T follicular helper cell (primary cell): ENCODE data around the gene TDRD7.
"Not testable (repeated sequence)": the region's sequence is repeated elsewhere in the genome, so short reads cannot be mapped to it uniquely, and the experiment has no call there.

Experiments used
- DNase-seq: peaks from one replicate; pipeline ENCODE4 v3.0.0-alpha.2; 2020; ENCODE audit warnings: low read depth

Gene TDRD7

GRCh38 chr9:97475059-97475458, 63.2 kb downstream of the TDRD7 start:
- no peak for DNase-seq

GRCh38 chr9:97478301-97478981, 66.5 kb downstream of the TDRD7 start:
- DNase-seq = no peak

- DNase-seq = no peak
Observed at GRCh38 chr9:97479496-97480159, 67.7 kb downstream of the TDRD7 start.

DNA sequence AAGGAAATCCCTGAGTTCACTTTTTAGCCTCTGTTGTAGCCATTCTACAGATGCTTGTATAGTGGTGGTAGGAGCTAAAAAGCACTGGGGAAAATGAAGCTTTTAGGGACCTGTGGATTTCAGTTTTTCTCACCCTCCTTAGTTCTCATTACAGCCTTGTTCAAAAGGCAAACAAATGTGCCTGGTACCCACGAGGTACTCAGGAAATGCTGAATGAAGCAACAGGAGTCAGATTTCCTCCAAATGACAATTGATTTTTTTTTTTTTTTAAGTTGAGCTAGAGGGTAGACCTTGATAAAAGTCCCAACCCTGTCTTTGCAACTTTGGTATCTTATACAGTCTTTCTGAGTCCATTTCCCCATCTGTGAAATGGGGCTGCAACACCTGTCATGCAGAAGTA, 68.3 kb downstream of the TDRD7 start:
- DNase-seq = no peak

GRCh38 chr9:97480749-97481148, 68.9 kb downstream of the TDRD7 start:
- no peak for DNase-seq

- no peak for DNase-seq
Observed at GRCh38 chr9:97484134-97484533, 72.2 kb downstream of the TDRD7 start.

GRCh38 chr9:97487107-97487506, 75.2 kb downstream of the TDRD7 start:
- no peak for DNase-seq

DNA sequence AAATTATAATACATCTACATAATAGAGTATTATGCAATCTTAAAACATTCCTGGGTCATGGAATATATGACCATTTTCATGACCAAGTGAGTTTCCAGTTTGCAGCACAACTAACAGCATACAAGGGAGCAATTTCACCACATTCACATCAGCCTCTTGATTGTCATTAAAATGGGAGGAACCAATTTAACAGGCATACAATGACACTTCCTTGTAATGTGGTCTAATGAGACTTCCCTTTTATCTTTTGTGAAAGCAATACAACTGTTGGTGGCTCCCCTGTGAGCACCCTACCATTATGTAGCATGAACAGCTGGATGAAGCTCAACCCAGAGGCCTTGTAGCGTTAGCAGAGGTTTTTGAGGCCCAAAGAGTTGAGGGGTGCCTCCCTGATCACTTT, 76.0 kb downstream of the TDRD7 start:
- no peak for DNase-seq

DNA sequence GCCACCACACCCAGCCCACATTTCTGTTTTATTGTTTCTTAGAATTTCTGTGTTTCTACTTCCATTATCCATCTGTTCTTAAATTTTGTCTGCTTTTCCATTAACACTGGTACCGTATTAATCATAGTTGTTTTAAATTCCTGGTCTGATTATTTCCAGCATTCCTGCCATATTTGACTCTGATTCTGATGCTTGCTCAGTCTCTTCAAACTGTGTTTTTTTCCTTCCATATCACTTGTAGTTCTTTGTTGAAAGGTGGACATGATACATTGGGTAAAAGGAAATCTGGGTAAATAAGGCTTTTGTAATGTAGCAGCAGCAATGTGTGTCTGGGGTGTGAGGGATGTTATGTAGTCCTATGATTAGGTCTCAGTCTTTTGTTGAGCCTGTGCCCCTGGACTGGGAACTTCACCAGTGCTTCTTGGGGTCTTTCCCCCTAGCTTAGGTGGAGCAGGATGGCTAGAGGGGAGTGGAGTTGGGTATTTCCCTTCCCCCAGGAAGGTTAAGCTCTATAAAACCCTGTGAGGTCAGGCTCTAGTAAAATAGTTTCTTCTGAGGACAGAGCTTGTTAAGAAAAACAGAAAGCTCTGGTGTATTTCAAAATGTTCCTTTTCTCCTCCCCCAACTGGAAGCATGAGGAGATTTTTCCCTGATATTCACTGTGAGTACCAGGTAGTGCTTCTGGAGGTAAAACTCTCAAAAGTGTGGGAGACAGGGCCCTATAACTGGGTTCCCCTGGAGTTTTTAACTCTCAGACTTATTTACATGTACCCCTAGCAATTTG, 79.5 kb downstream of the TDRD7 start:
- DNase-seq = no peak

DNA sequence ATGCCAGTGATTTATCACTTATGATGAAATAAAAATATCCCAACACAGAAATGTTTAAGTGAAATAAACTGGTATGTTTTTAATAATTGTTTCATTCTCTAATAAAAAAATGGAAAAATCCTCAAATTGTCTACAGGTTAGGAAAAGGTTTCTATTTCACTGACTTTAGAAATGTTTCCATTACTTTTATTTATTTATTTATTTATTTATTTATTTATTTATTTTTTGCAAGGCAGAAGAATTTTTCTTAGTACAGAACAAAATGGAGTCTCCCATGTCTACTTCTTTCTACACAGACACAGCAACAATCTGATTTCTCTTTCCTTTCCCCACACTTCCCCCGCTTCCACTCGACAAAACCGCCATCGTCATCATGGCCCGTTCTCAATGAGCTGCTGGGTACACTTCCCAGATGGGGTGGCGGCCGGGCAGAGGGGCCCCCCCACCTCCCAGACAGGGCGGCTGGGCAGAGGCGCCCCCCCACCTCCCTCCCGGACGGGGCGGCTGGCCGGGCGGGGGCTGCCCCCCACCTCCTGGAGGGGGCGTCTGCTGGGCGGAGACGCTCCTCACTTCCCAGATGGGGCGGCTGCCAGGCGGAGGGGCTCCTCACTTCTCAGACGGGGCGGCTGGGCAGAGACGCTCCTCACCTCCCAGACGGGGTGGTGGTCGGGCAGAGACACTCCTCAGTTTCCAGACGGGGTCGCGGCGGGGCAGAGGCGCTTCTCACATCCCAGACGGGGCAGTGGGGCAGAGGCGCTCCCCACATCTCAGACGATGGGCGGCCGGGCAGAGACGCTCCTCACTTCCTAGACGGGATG, 85.9 kb downstream of the TDRD7 start:
- not testable (repeated sequence) for DNase-seq

GRCh38 chr9:97498846-97499245, 87.0 kb downstream of the TDRD7 start:
- DNase-seq = not testable (repeated sequence)

DNA sequence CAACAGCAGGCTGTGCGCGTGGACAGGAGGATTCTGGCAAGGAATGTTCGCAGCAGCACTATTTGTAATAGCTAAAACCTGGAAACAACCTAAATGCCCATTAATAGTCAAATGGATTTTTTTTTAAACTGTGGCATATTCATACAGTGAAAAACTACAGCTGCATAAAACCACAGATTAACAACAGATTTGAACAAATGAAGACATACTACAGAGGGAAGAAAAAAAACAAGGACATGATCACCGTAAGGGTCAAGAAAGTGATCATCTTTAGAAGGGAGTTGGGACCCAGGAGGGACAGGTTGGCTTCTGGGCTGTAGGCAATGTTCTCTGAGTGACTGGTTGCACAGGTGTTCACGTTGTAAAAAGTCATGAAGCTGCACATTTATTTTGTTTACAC, 88.4 kb downstream of the TDRD7 start:
- no peak for DNase-seq

GRCh38 chr9:97500765-97501176, 88.9 kb downstream of the TDRD7 start:
- no peak for DNase-seq

DNA sequence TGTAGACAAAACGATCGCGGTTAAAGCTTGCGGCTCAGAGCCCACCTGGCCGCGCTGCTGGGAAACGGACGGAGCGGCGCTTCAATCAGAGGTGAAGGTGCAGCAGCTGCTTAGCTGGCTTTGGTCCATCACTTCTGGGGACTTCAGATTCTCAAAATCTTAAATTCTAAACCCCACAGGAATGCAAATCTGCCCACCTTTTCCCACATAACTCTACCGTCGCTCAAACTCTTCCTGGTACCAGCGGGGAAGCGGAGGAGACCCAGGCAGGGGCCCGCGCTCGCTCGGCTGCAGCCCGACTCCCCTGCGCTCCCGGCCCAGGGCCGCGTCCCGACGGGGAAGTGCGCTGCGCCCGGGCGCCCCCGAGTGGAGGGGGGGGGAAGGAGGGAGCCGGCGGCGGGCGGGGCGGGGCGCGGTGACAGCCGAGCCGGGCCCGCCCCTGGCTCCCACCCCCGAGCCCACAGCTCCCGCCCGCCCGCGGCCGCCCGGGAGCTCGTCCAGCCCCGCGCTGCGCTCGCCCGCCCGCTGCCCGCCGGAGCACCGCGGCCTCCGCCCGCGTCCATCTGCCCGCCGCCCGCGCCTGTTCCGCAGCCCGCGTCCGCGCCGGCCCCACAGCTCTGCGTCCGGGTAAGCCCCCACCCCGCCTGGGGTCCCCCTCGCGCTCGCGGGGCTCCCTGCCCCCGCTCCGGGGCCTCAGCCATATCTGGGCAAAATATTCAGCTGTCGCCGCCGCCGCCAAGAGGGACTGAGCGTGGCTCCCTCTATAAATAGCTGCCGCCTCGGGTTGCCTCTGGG, 89.5 kb downstream of the TDRD7 start, which contains the start of gene TMOD1:
Gene TMOD1 (plus strand): TSS at position 490 of the 795 bp plus-strand sequence. CDS start 22,523 bp downstream, outside the sequence.
- peak; percentile 9 for DNase-seq

GRCh38 chr9:97501972-97502221, 90.0 kb downstream of the TDRD7 start:
- DNase-seq = no peak

GRCh38 chr9:97502222-97502983, 90.5 kb downstream of the TDRD7 start:
- DNase-seq = no peak

DNA sequence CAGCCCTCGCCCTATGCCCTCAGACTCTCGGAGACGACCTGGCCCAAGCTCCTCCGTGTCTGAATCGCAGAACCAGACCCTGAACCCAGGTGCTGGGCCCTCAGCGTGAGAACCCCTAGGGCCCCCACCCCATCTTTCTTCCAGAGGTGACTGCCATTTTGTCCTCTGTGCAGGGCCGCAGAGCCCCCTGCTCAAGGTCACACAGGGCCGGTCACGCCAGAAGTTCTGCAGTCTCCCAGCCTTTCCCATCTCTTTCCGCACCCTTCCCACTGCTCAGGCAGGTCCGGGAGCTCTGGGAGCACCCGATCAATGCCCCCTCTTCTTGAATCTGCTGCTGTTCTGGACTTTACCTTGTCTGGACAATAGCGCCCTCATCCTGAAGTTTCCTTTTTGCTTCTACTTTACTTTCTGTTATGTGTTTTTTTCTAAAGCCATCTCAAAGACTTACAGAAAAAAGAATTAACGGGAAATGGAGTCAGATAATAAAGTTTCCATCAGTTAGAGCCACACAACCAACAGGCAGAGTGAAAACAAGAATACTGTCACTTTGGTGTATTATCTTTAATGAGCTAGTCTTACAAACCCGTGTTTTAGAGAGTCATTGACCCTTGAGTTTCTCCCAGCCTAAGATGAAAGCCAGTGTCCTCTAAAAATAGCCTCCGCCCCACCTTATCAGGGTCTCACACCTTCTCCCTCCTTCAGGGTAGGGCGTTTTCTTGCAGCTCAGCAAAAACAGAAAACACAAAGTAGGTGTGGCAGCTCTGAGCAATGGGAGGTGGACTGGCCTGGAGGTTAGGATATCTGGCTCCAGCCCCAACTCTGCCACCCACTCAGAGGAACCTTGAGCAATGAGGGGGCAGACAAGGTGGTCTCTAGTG, 91.3 kb downstream of the TDRD7 start:
- DNase-seq = no peak

GRCh38 chr9:97503862-97504210, 91.9 kb downstream of the TDRD7 start:
- no peak for DNase-seq

- DNase-seq = no peak
Observed at GRCh38 chr9:97504381-97505216, 92.7 kb downstream of the TDRD7 start.
